Kidney epithelial cell (primary cell): ENCODE measurements around the gene FMN1. TPM values are rescaled to one million over a fixed set of nuclear protein-coding genes. Genes with fewer than 3 reads are reported as not detected.

ENCODE experiments used
- DNase-seq: peaks from one replicate; pipeline ENCODE4 v3.0.0-alpha.2; 2010; ENCODE audit warnings: low read depth
- H3K27me3 ChIP-seq: 2 replicates; pipeline ENCODE4 v1.6.0; 2011; ENCODE audit warnings: low read length; ENCODE audit not compliant: control insufficient read depth, insufficient read depth
- H3K36me3 ChIP-seq: 2 replicates; pipeline ENCODE4 v1.5.1; 2011; ENCODE audit warnings: low read length; ENCODE audit not compliant: control insufficient read depth, insufficient read depth
- H3K4me3 ChIP-seq: 2 replicates; pipeline ENCODE4 v1.5.1; 2011; ENCODE audit warnings: low read depth, mild to moderate bottlenecking, control low read depth, low read length
- CTCF ChIP-seq: IDR thresholded peaks from 2 replicates; pipeline ENCODE4 v1.5.1; 2011; ENCODE audit warnings: mild to moderate bottlenecking, moderate library complexity, low read length, control low read depth, inconsistent platforms; ENCODE audit not compliant: insufficient read depth, poor library complexity, severe bottlenecking
- total RNA-seq: library from RNA; depleted of rRNA; stranded (reverse); fragments of >200 nt; gene quantifications from 2 replicates; pipeline ENCODE4 v1.2.3, GENCODE V29; 2015

FMN1 gene
- total RNA-seq, 1 donor from 2014 or later, result 4.5 TPM

- Histone ChIP-seq H3K4me3 (no peak overlapping the region), H3K36me3 (no peaks in the 10 kb centered on the region), H3K27me3 (no peaks in the 10 kb centered on the region)
- DNase-seq, result no peak
- no peak for TF ChIP-seq CTCF
Observed at GRCh38 chr15:33211176-33211808, 16.8 kb upstream of the FMN1 start.

GRCh38 chr15:33209575-33210481 is 15.3 kb upstream of the FMN1 start:
- no peaks in the 10 kb centered on the region for H3K36me3 ChIP-seq
- TF ChIP-seq CTCF, result no peak
- H3K4me3 ChIP-seq, result no peak overlapping the region
- no peak for DNase-seq
- H3K27me3 ChIP-seq, result no peaks in the 10 kb centered on the region

GRCh38 chr15:33207646-33208045 is 13.1 kb upstream of the FMN1 start:
- H3K27me3 ChIP-seq, result no peaks in the 10 kb centered on the region
- no peak overlapping the region for H3K4me3 ChIP-seq
- no peak for TF ChIP-seq CTCF
- no peak for DNase-seq
- H3K36me3 ChIP-seq, result no peaks in the 10 kb centered on the region

GRCh38 chr15:33206366-33206765 is 11.9 kb upstream of the FMN1 start:
- Histone ChIP-seq H3K4me3 (no peak overlapping the region), H3K27me3 (no peaks in the 10 kb centered on the region), H3K36me3 (no peaks in the 10 kb centered on the region)
- no peak for TF ChIP-seq CTCF
- no peak for DNase-seq

- no peak overlapping the region for H3K4me3 ChIP-seq
- H3K36me3 ChIP-seq, result no peaks in the 10 kb centered on the region
- DNase-seq, result no peak
- no peaks in the 10 kb centered on the region for H3K27me3 ChIP-seq
- TF ChIP-seq CTCF, result no peak
Observed at GRCh38 chr15:33204926-33205325, 10.4 kb upstream of the FMN1 start.
